ENCODE measurements around the gene LTBP3. TPM values are rescaled to one million over a fixed set of nuclear protein-coding genes. Genes with fewer than 3 reads are reported as not detected.

The LTBP3 gene
- polyA plus RNA-seq, 1 of the 3 experiments (the other 2 are of a cell fraction) = 167 TPM

DNA sequence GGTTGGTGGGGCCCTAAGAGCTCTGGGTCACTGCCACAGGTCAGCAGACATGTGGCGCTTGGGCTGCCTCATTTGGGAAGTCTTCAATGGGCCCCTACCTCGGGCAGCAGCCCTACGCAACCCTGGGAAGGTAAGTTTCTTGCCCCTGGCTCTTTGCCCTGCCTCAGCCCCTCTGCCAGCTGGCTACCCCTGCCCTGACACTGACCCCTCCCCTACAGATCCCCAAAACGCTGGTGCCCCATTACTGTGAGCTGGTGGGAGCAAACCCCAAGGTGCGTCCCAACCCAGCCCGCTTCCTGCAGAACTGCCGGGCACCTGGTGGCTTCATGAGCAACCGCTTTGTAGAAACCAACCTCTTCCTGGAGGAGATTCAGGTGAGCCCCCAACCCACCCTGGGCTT is 31.4 kb downstream of the LTBP3 start:
- 98% methylated on average over 5 of the region's 8 CpGs for WGBS (ENCODE audit: low lambda C conversion rate)
- Histone ChIP-seq H3K27me3 (ENCODE audit: insufficient read depth) (no peaks in the 10 kb centered on the region), H2AFZ (ENCODE audit: low read depth) (no peak overlapping the region), H3K4me1 (ENCODE audit: control insufficient read depth in 1 of 2, insufficient read depth in 2 of 2, low read depth in 1 of 2, low read length in 1 of 2) (peaks cover 5 to 18% of the 10 kb centered on the region in 2 experiments; a peak in 3 of 4 replicates), H3K27ac (ENCODE audit: low read depth in 2 of 2, low read length in 1 of 2) (no peak overlapping the region), H3K9me3 (no peaks in the 10 kb centered on the region), H3K36me3 (replicated peaks in 1 of 2; ENCODE audit: control insufficient read depth in 1 of 2, insufficient read depth in 2 of 2, low read length in 1 of 2) (peaks cover 17 to 40% of the 10 kb centered on the region in 2 experiments), H4K20me1 (ENCODE audit: insufficient read depth) (peaks cover 13% of the 10 kb centered on the region; the same call in 1 of the 2 replicates), H3K79me2 (ENCODE audit: insufficient read depth) (peaks cover 30% of the 10 kb centered on the region), H3K9me2 (no peaks in the 10 kb centered on the region), H3F3A (replicated peaks; ENCODE audit: insufficient read depth) (peaks cover 19% of the 10 kb centered on the region), H3K9ac (no peak overlapping the region), H3K4me2 (peak overlapping the region; percentile 99), H3K4me3 (ENCODE audit: low read depth in 2 of 2, low read length in 1 of 2) (no peak overlapping the region)
- DNase-seq = peak; percentile 5
- ChIA-PET POLR2A (no interaction called here), CTCF (interaction anchor here (0.7 to 6.7 kb wide), 6 partner anchors 13 to 46 kb away, joined by 3 to 69 read pairs (median 4); partner anchors contain the start of gene FAM89B)
- TF ChIP-seq TEAD4 (IDR thresholded peaks at IDR 0.05; ENCODE audit: borderline replicate concordance, insufficient read depth) (no peak), MXI1 (IDR thresholded peaks at IDR 0.05; ENCODE audit: low read depth, low read length) (no peak)
- TF ChIP-seq, protein P1, sequence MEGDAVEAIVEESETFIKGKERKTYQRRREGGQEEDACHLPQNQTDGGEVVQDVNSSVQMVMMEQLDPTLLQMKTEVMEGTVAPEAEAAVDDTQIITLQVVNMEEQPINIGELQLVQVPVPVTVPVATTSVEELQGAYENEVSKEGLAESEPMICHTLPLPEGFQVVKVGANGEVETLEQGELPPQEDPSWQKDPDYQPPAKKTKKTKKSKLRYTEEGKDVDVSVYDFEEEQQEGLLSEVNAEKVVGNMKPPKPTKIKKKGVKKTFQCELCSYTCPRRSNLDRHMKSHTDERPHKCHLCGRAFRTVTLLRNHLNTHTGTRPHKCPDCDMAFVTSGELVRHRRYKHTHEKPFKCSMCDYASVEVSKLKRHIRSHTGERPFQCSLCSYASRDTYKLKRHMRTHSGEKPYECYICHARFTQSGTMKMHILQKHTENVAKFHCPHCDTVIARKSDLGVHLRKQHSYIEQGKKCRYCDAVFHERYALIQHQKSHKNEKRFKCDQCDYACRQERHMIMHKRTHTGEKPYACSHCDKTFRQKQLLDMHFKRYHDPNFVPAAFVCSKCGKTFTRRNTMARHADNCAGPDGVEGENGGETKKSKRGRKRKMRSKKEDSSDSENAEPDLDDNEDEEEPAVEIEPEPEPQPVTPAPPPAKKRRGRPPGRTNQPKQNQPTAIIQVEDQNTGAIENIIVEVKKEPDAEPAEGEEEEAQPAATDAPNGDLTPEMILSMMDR (IDR thresholded peaks at IDR 0.05) = no peak

DNA sequence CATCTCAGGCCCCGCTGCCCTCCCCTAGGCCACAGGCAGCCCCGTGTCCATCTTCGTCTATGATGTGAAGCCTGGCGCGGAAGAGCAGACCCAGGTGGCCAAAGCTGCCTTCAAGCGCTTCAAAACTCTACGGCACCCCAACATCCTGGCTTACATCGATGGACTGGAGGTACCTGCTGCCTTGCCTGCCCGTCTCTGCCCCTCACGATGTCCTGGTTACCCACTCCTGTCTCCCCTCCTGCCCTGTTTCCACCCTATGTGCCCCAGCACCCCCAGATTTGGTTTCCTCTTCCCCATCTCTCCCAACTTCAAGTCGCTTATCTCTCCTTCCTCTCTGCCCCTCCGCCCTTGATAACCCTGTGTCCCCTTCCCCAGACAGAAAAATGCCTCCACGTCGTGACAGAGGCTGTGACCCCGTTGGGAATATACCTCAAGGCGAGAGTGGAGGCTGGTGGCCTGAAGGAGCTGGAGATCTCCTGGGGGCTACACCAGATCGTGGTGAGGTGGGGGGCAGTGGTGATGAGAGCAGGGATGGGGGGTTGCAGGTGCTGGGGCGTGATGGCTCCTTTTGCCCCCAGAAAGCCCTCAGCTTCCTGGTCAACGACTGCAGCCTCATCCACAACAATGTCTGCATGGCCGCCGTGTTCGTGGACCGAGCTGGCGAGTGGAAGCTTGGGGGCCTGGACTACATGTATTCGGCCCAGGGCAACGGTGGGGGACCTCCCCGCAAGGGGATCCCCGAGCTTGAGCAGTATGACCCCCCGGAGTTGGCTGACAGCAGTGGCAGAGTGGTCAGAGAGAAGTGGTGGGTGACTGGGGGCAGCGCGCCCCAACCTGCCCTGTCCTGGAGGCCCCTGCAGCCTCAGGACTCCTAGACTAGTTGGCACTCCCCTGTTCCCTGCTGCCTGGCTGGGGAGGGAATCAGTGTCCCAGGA is 32.3 kb downstream of the LTBP3 start:
- Histone ChIP-seq H4K20me1 (ENCODE audit: insufficient read depth) (peaks cover 13% of the 10 kb centered on the region; the same call in 1 of the 2 replicates), H3K9me2 (no peaks in the 10 kb centered on the region), H3K27me3 (ENCODE audit: insufficient read depth) (no peaks in the 10 kb centered on the region), H3K27ac (ENCODE audit: low read depth in 2 of 2, low read length in 1 of 2) (peak overlapping the region; percentile 56 to 62; a peak in 2 of 4 replicates), H3K9ac (peak overlapping the region; percentile 96), H3K4me2 (peak overlapping the region; percentile 99), H2AFZ (ENCODE audit: low read depth) (0 out of 2 replicates have a peak overlapping the region, but pooled peaks have one; percentile 63), H3K9me3 (no peaks in the 10 kb centered on the region), H3K4me1 (ENCODE audit: control insufficient read depth in 1 of 2, insufficient read depth in 2 of 2, low read depth in 1 of 2, low read length in 1 of 2) (peaks cover 5 to 18% of the 10 kb centered on the region in 2 experiments; a peak in 3 of 4 replicates), H3F3A (replicated peaks; ENCODE audit: insufficient read depth) (peaks cover 19% of the 10 kb centered on the region), H3K4me3 (ENCODE audit: low read depth in 2 of 2, low read length in 1 of 2) (peak overlapping the region; percentile 78 to 81), H3K79me2 (ENCODE audit: insufficient read depth) (peaks cover 30% of the 10 kb centered on the region), H3K36me3 (replicated peaks in 1 of 2; ENCODE audit: control insufficient read depth in 1 of 2, insufficient read depth in 2 of 2, low read length in 1 of 2) (peaks cover 17 to 31% of the 10 kb centered on the region in 2 experiments)
- POLR2A ChIA-PET = interaction anchor here (1.0 to 1.9 kb wide), 6 partner anchors 10 to 105 kb away, joined by 3 to 10 read pairs (median 5); partner anchors contain the start of gene NEAT1
- CTCF ChIA-PET = interaction anchor here (0.6 to 6.7 kb wide), 9 partner anchors 10 to 57 kb away, joined by 3 to 69 read pairs (median 4); partner anchors contain the start of gene FAM89B
- peak; percentile 12 for DNase-seq
- WGBS (ENCODE audit: low lambda C conversion rate) = 58% methylated on average over 17 of the region's 31 CpGs
- TF ChIP-seq, protein P2, sequence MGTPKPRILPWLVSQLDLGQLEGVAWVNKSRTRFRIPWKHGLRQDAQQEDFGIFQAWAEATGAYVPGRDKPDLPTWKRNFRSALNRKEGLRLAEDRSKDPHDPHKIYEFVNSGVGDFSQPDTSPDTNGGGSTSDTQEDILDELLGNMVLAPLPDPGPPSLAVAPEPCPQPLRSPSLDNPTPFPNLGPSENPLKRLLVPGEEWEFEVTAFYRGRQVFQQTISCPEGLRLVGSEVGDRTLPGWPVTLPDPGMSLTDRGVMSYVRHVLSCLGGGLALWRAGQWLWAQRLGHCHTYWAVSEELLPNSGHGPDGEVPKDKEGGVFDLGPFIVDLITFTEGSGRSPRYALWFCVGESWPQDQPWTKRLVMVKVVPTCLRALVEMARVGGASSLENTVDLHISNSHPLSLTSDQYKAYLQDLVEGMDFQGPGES (IDR thresholded peaks at IDR 0.05; ENCODE audit: low read depth, low read length) = no peak
- TF ChIP-seq TEAD4 (IDR thresholded peaks at IDR 0.05; ENCODE audit: borderline replicate concordance, insufficient read depth) = no peak
- TF ChIP-seq, protein P3, sequence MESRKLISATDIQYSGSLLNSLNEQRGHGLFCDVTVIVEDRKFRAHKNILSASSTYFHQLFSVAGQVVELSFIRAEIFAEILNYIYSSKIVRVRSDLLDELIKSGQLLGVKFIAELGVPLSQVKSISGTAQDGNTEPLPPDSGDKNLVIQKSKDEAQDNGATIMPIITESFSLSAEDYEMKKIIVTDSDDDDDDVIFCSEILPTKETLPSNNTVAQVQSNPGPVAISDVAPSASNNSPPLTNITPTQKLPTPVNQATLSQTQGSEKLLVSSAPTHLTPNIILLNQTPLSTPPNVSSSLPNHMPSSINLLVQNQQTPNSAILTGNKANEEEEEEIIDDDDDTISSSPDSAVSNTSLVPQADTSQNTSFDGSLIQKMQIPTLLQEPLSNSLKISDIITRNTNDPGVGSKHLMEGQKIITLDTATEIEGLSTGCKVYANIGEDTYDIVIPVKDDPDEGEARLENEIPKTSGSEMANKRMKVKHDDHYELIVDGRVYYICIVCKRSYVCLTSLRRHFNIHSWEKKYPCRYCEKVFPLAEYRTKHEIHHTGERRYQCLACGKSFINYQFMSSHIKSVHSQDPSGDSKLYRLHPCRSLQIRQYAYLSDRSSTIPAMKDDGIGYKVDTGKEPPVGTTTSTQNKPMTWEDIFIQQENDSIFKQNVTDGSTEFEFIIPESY (IDR thresholded peaks at IDR 0.05; ENCODE audit: borderline replicate concordance, low read depth) = no peak
- TF ChIP-seq, protein P4, sequence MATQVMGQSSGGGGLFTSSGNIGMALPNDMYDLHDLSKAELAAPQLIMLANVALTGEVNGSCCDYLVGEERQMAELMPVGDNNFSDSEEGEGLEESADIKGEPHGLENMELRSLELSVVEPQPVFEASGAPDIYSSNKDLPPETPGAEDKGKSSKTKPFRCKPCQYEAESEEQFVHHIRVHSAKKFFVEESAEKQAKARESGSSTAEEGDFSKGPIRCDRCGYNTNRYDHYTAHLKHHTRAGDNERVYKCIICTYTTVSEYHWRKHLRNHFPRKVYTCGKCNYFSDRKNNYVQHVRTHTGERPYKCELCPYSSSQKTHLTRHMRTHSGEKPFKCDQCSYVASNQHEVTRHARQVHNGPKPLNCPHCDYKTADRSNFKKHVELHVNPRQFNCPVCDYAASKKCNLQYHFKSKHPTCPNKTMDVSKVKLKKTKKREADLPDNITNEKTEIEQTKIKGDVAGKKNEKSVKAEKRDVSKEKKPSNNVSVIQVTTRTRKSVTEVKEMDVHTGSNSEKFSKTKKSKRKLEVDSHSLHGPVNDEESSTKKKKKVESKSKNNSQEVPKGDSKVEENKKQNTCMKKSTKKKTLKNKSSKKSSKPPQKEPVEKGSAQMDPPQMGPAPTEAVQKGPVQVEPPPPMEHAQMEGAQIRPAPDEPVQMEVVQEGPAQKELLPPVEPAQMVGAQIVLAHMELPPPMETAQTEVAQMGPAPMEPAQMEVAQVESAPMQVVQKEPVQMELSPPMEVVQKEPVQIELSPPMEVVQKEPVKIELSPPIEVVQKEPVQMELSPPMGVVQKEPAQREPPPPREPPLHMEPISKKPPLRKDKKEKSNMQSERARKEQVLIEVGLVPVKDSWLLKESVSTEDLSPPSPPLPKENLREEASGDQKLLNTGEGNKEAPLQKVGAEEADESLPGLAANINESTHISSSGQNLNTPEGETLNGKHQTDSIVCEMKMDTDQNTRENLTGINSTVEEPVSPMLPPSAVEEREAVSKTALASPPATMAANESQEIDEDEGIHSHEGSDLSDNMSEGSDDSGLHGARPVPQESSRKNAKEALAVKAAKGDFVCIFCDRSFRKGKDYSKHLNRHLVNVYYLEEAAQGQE (IDR thresholded peaks at IDR 0.05; ENCODE audit: low read depth, low read length) = no peak
- TF ChIP-seq TAF1 (IDR thresholded peaks at IDR 0.05; ENCODE audit: borderline replicate concordance, low read depth, low read length) = no peak
- TF ChIP-seq YY1 (IDR thresholded peaks at IDR 0.05; ENCODE audit: low read depth) = no peak
- TF ChIP-seq, protein P1 (IDR thresholded peaks at IDR 0.05) = no peak
- TF ChIP-seq RFX5 (IDR thresholded peaks at IDR 0.05; ENCODE audit: low read length) = no peak
- TF ChIP-seq RCOR1 (IDR thresholded peaks at IDR 0.05; ENCODE audit: low read length) = no peak
- TF ChIP-seq SMC3 (IDR thresholded peaks at IDR 0.05; ENCODE audit: low read depth, low read length) = no peak
